Body of pancreas (tissue), 4 donors: ENCODE data around the gene KANSL1L. TPM values are rescaled to one million over a fixed set of nuclear protein-coding genes. Genes with fewer than 3 reads are reported as not detected.
A peak's percentile ranks its signal among the peaks of the same experiment; 100 is the strongest.

Experiments
- ATAC-seq: fragments of 150-250 bp; one replicate; pipeline ENCODE4 v1.9.1; 2016
- DNase-seq, 4 donors: peaks; one replicate each; pipeline ENCODE4 v3.0.0-alpha.2; 2019
- H3K27ac ChIP-seq, 4 donors: fragments of 200-600 bp; sonication (generic); 1 replicate in 3 of 4; 2 replicates in 1 of 4; pipeline versions ENCODE4 v1.5.1 to v1.6.1; 2016 to 2019; ENCODE audit warnings: mild to moderate bottlenecking in 1 of 4, mixed read lengths in 1 of 4, moderate library complexity in 1 of 4
- H3K27me3 ChIP-seq, 2 donors: fragments of 200-600 bp; sonication (generic); one replicate each; pipeline ENCODE4 v1.6.0; 2016; ENCODE audit warnings: mild to moderate bottlenecking in 1 of 2
- H3K36me3 ChIP-seq, 2 donors: fragments of 200-600 bp; sonication (generic); replicated peaks in 1 of 2; 2 replicates each; pipeline ENCODE4 v1.5.1; 2016; ENCODE audit warnings: low read depth in 2 of 2; ENCODE audit not compliant: insufficient read depth in 1 of 2
- H3K4me1 ChIP-seq: fragments of 200-600 bp; sonication (generic); one replicate; pipeline ENCODE4 v1.6.0; 2016
- H3K4me3 ChIP-seq, 2 donors: fragments of 200-600 bp; sonication (generic); 1 replicate in 1 of 2; 2 replicates in 1 of 2; pipeline ENCODE4 v1.5.1; 2016 to 2019
- H3K9me3 ChIP-seq, 3 donors: fragments of 200-600 bp; sonication (generic); 1 replicate in 2 of 3; 2 replicates in 1 of 3; pipeline ENCODE4 v1.5.1; 2016
- POLR2A ChIP-seq, 3 donors: fragments of 450-650 bp; IDR thresholded peaks; one replicate each; pipeline ENCODE4 v1.6.1; 2016; ENCODE audit warnings: antibody characterized with exemption in 3 of 3, mild to moderate bottlenecking in 2 of 3
- WGBS, 2 donors: methylation state at CpG; one replicate each; pipeline ENCODE4 v1.1.5; 2017; 5-methylcytosine and 5-hydroxymethylcytosine counted together
- intact Hi-C: fragments of 100-400 bp; cut with DNase I; formaldehyde crosslinking; loops from one replicate; pipeline ENCODE4 v1.15.1; 2023
- total RNA-seq, 2 donors: library from RNA; depleted of rRNA; stranded (reverse); fragments of >200 nt; gene quantifications; one replicate each; pipeline ENCODE4 v1.1.0, GENCODE V29; 2016
- TF ChIP-seq, protein P1 (sequence below), 7 experiments: fragments of 450-650 bp in 4 of 7; fragments of 200-600 bp in 3 of 7; sonication (generic) in 3 of 7; IDR thresholded peaks; one replicate each; pipeline ENCODE4 v1.5.1; 2016 to 2019; ENCODE audit warnings: antibody characterized with exemption in 7 of 7

The KANSL1L gene
- total RNA-seq, 2 donors from 2014 or later: 26.5 to 94.9 TPM

GRCh38 chr2:210009126-210009525 lies 162.1 kb downstream of the KANSL1L start:
- 71 to 76% methylated on average over 6 of the region's 6 CpGs for WGBS, 2 donors
- Histone ChIP-seq H3K36me3 (no peaks in the 10 kb centered on the region), H3K27me3 (no peaks in the 10 kb centered on the region), H3K27ac (no peak overlapping the region), H3K9me3 (no peaks in the 10 kb centered on the region), H3K4me3 (no peak overlapping the region), H3K4me1 (peaks cover 28% of the 10 kb centered on the region)
- no peak for DNase-seq
- TF ChIP-seq, protein P1, sequence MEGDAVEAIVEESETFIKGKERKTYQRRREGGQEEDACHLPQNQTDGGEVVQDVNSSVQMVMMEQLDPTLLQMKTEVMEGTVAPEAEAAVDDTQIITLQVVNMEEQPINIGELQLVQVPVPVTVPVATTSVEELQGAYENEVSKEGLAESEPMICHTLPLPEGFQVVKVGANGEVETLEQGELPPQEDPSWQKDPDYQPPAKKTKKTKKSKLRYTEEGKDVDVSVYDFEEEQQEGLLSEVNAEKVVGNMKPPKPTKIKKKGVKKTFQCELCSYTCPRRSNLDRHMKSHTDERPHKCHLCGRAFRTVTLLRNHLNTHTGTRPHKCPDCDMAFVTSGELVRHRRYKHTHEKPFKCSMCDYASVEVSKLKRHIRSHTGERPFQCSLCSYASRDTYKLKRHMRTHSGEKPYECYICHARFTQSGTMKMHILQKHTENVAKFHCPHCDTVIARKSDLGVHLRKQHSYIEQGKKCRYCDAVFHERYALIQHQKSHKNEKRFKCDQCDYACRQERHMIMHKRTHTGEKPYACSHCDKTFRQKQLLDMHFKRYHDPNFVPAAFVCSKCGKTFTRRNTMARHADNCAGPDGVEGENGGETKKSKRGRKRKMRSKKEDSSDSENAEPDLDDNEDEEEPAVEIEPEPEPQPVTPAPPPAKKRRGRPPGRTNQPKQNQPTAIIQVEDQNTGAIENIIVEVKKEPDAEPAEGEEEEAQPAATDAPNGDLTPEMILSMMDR (IDR thresholded peaks at IDR 0.05): no peak
- TF ChIP-seq POLR2A (IDR thresholded peaks at IDR 0.05): no peak
- no peak for ATAC-seq
- intact Hi-C loops: no loop called here

GRCh38 chr2:210007895-210008294 lies 163.3 kb downstream of the KANSL1L start:
- Histone ChIP-seq H3K36me3 (no peaks in the 10 kb centered on the region), H3K27ac (no peak overlapping the region), H3K4me3 (no peak overlapping the region), H3K4me1 (peaks cover 38% of the 10 kb centered on the region), H3K9me3 (no peaks in the 10 kb centered on the region), H3K27me3 (no peaks in the 10 kb centered on the region)
- DNase-seq (no peak), ATAC-seq (no peak)
- intact Hi-C loops: no loop called here
- no peak for TF ChIP-seq POLR2A (IDR thresholded peaks at IDR 0.05)
- WGBS, 2 donors: 81 to 94% methylated on average over 2 of the region's 2 CpGs

DNA sequence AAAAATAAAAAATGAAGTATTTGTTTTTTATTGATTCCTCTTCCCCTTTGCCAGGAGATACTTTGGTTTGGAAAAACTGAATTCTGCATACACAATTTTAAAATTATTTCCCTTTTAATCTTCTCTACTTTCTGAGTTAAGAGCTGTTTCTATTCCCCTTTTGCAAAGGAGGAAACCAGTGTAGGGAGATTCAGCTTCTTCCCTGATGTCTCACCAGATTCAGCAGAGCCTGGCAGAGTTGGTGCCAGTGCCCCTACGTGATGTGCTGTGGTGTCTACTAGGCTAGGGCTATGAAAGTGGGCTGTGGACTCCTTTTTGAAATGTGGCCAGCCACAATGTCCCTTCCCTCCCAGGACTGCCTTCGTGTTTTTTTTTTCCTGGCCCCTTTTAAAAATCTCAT lies 166.3 kb downstream of the KANSL1L start:
- Histone ChIP-seq H3K27ac (no peak overlapping the region), H3K27me3 (no peaks in the 10 kb centered on the region), H3K9me3 (no peaks in the 10 kb centered on the region), H3K4me3 (no peak overlapping the region), H3K36me3 (no peaks in the 10 kb centered on the region), H3K4me1 (peaks cover 44% of the 10 kb centered on the region)
- WGBS, 2 donors: 42 to 59% methylated on average over 2 of the region's 2 CpGs
- no peak for ATAC-seq
- DNase-seq: no peak
- intact Hi-C loops: no loop called here
- TF ChIP-seq, protein P1 (IDR thresholded peaks at IDR 0.05): no peak
- no peak for TF ChIP-seq POLR2A (IDR thresholded peaks at IDR 0.05)

DNA sequence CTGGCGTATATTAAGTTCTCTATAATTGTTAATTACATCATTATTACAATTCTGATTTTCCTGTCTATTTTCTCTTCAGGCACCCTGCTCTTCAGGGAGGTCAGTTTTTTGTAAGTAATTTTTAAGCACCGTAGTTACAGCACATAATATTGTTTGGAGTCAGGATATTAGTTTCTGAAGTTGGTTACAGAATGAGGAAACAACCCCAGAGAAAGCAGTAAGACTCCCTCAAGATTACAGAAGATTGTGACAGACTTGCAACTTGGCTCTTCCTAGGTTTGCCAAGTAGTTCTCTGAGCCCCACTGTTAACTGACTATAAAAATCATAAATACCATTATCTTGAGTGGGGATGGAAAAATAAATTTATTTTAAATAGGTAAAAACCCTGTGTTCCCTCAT lies 167.8 kb downstream of the KANSL1L start:
- Histone ChIP-seq H3K27ac (no peak overlapping the region), H3K36me3 (no peaks in the 10 kb centered on the region), H3K9me3 (no peaks in the 10 kb centered on the region), H3K4me1 (peaks cover 40% of the 10 kb centered on the region), H3K27me3 (no peaks in the 10 kb centered on the region), H3K4me3 (peak overlapping the region; percentile 42 to 73)
- 9 to 23% methylated on average over 2 of the region's 2 CpGs for WGBS, 2 donors
- TF ChIP-seq POLR2A (IDR thresholded peaks at IDR 0.05): no peak
- TF ChIP-seq, protein P1 (IDR thresholded peaks at IDR 0.05): no peak
- DNase-seq (no peak), ATAC-seq (no peak)
- intact Hi-C loops: no loop called here

- no peaks in the 10 kb centered on the region for H3K9me3 ChIP-seq
- H3K4me1 ChIP-seq: peaks cover 40% of the 10 kb centered on the region
- WGBS, 2 donors: 0% methylated on average over 27 to 56 of the region's 58 CpGs
- peak; percentile 12 to 76 (median 66) for TF ChIP-seq POLR2A (IDR thresholded peaks at IDR 0.05)
- TF ChIP-seq, protein P1 (IDR thresholded peaks at IDR 0.05): peak in 1 of 7 experiments; percentile 2
- ATAC-seq (peak; percentile 100), DNase-seq (peak; percentile 97 to 98 (median 97))
- H3K36me3 ChIP-seq: no peaks in the 10 kb centered on the region
- peak within 1 kb of the TSS; percentile 60 to 83 (median 73) for H3K27ac ChIP-seq
- H3K27me3 ChIP-seq: no peaks in the 10 kb centered on the region
- peak within 1 kb of the TSS; percentile 42 to 73 for H3K4me3 ChIP-seq
- intact Hi-C loops: no loop called here
Measured at GRCh38 chr2:210002158-210003157, 168.8 kb downstream of the KANSL1L start, which contains the start of gene RPE. RPE (plus strand) TSS chr2:210002638; CDS start chr2:210002662, 24 bp downstream.
